ENCODE data around the gene MRPS34.
"Not testable (repeated sequence)": the region's sequence is repeated elsewhere in the genome, so short reads cannot be mapped to it uniquely, and the experiment has no call there.

The MRPS34 gene

DNA sequence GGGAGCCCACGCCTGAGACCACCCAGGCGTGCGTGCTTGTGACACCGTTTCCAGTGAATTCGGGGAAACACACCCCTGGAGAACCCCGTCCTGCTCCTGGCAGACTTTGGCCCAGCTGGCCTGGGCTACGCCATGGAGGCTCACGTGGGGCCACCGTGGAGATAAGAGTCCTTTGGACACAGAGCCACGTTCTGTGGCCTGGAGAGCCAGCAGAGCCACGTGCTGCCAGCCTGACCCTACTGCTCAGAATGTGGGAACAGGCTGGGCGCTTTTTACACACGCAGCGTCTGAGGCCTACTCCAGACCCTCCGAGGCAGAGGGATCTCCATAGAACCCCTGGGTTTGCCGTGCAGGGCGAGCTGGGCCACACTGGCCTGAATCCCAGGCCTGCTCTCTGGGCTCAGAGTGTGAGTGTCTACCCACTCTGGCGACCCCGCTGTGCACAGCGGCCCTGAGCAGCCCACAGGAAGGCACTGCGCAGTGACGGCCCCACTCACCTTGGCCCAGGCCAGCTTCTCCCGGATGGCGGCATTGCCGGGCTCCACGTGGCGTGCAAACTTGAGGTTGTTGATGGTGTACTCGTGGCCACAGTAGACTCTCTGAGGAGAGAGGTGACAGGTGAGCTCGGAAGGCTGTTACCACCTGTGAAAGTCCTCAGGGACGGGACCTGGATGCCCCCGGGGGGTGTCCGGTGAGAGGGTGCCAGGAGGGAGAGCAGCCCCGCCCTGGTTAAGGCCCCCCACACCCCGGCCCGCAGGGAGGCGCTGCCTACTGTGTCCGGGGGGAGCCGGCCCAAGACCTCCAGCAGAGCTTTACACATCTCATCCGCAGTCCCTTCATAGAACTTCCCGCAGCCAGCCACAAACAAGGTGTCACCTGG lies 43.7 kb upstream of the MRPS34 start:
- no peaks in the 10 kb centered on the region for H3K9me3 ChIP-seq
- H3K27me3 ChIP-seq = no peaks in the 10 kb centered on the region
- no peak overlapping the region for H3K9ac ChIP-seq
- no peak for TF ChIP-seq Cebpa-rat (IDR thresholded peaks at IDR 0.05)
- no peak overlapping the region for H3K4me3 ChIP-seq
- H3K27ac ChIP-seq = no peak overlapping the region
- peaks cover 9% of the 10 kb centered on the region; the same call in 1 of the 2 replicates for H3K4me1 ChIP-seq
- no peak overlapping the region for H3K4me2 ChIP-seq
- H3K36me3 ChIP-seq = peaks cover 73% of the 10 kb centered on the region
- H4K20me1 ChIP-seq = peaks cover 10% of the 10 kb centered on the region; the same call in 1 of the 2 replicates

DNA sequence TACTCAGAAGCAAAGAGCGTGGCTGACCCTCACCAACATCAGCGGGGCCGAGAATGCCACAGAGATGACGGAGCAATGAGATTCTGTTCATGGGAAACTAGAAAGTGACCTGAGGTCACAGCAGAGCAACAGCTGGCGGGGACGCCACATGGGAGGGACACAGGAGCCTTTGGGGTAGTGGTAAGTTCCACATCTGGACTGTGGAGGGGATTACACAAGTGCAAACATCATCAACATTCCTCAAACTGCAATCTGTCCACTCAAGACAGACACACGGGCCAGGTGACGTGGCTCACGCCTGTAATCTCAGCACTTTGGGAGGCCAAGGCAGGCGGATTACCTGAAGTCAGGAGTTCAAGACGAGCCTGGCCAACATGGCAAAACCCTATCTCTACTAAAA lies 42.5 kb upstream of the MRPS34 start:
- Histone ChIP-seq H3K27ac (no peak overlapping the region), H3K9ac (no peak overlapping the region), H4K20me1 (0 out of 2 replicates have a peak, but pooled peaks cover 2% of the 10 kb centered on the region), H3K27me3 (no peaks in the 10 kb centered on the region), H3K4me3 (no peak overlapping the region), H3K4me2 (no peak overlapping the region), H3K36me3 (peaks cover 74% of the 10 kb centered on the region), H3K9me3 (no peaks in the 10 kb centered on the region), H3K4me1 (peaks cover 9% of the 10 kb centered on the region; the same call in 1 of the 2 replicates)
- TF ChIP-seq Cebpa-rat (IDR thresholded peaks at IDR 0.05) = no peak

GRCh38 chr16:1812732-1813163 lies 39.8 kb upstream of the MRPS34 start:
- H3K27me3 ChIP-seq = no peaks in the 10 kb centered on the region
- H3K4me2 ChIP-seq = 0 out of 2 replicates have a peak overlapping the region, but pooled peaks have one; percentile 4
- H3K27ac ChIP-seq = no peak overlapping the region
- peaks cover 9% of the 10 kb centered on the region; the same call in 1 of the 2 replicates for H3K4me1 ChIP-seq
- no peak overlapping the region for H3K4me3 ChIP-seq
- H3K9ac ChIP-seq = no peak overlapping the region
- no peaks in the 10 kb centered on the region for H3K9me3 ChIP-seq
- no peak for TF ChIP-seq Cebpa-rat (IDR thresholded peaks at IDR 0.05)
- H3K36me3 ChIP-seq = peaks cover 72% of the 10 kb centered on the region
- 0 out of 2 replicates have a peak, but pooled peaks cover 5% of the 10 kb centered on the region for H4K20me1 ChIP-seq

GRCh38 chr16:1810536-1810935 lies 37.6 kb upstream of the MRPS34 start:
- Histone ChIP-seq H3K9ac (no peak overlapping the region), H3K27ac (no peak overlapping the region)
- no peak for TF ChIP-seq Cebpa-rat (IDR thresholded peaks at IDR 0.05)

DNA sequence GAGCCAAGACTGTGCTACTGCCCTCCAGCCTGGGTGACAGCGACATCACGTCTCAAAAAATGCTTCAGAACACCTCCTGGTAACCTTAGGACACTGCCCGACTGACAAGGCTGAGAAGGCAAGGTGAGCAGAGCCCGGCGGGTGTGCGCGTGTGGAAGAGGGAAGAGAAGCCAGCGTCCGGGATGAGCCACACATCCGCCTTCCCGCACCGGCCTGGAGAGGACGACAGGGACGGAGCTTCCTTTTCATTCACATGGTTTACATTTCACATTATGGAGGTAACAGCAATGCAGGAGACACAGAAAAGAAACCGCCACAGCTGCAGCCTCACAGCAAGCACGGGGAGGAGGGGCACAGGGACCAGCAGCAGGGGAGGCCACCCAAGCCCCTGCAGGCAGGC lies 37.2 kb upstream of the MRPS34 start:
- Histone ChIP-seq H3K27ac (no peak overlapping the region), H3K4me3 (no peak overlapping the region), H3K4me2 (no peak overlapping the region), H3K36me3 (peaks cover 70% of the 10 kb centered on the region), H3K9ac (no peak overlapping the region), H3K4me1 (peaks cover 11% of the 10 kb centered on the region; the same call in 1 of the 2 replicates), H3K27me3 (no peaks in the 10 kb centered on the region), H4K20me1 (0 out of 2 replicates have a peak, but pooled peaks cover 5% of the 10 kb centered on the region), H3K9me3 (no peaks in the 10 kb centered on the region)
- TF ChIP-seq Cebpa-rat (IDR thresholded peaks at IDR 0.05) = no peak

More at GRCh38 chr16:1810536-1810935, 37.6 kb upstream of the MRPS34 start:
- H4K20me1 ChIP-seq = 0 out of 2 replicates have a peak, but pooled peaks cover 5% of the 10 kb centered on the region
- no peak overlapping the region for H3K4me3 ChIP-seq
- no peak overlapping the region for H3K4me2 ChIP-seq
- H3K36me3 ChIP-seq = peaks cover 70% of the 10 kb centered on the region
- H3K27me3 ChIP-seq = no peaks in the 10 kb centered on the region
- no peaks in the 10 kb centered on the region for H3K9me3 ChIP-seq
- H3K4me1 ChIP-seq = peaks cover 9% of the 10 kb centered on the region; the same call in 1 of the 2 replicates

GRCh38 chr16:1809281-1809801 lies 36.4 kb upstream of the MRPS34 start:
- H3K36me3 ChIP-seq = peaks cover 76% of the 10 kb centered on the region
- no peaks in the 10 kb centered on the region for H3K9me3 ChIP-seq
- peaks cover 18% of the 10 kb centered on the region; the same call in 1 of the 2 replicates for H3K4me1 ChIP-seq
- no peak overlapping the region for H3K27ac ChIP-seq
- H3K27me3 ChIP-seq = no peaks in the 10 kb centered on the region
- H3K4me3 ChIP-seq = no peak overlapping the region
- H4K20me1 ChIP-seq = 0 out of 2 replicates have a peak, but pooled peaks cover 5% of the 10 kb centered on the region
- no peak overlapping the region for H3K9ac ChIP-seq
- H3K4me2 ChIP-seq = no peak overlapping the region
- TF ChIP-seq Cebpa-rat (IDR thresholded peaks at IDR 0.05) = no peak

DNA sequence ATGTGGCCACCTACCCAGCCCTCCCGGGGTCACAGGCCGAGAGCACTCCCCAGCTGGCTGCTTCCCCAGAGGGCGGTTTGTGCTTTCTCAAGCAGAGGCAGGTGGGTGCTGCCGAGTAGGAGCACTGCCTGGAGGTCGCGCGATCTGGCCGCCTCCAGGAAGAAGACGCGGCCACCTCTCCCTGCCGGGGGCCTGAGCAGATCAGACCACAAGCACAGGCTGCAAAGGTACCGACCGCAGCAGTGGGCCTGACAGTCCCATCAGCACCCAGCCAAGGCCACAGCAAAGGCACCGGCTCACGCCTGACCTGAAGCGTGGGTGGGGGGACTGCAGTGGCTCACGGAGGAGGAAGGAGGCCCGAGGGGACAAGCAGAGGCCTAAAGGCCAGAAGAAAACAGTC lies 35.8 kb upstream of the MRPS34 start:
- H3K36me3 ChIP-seq = peaks cover 72% of the 10 kb centered on the region
- H4K20me1 ChIP-seq = 0 out of 2 replicates have a peak, but pooled peaks cover 5% of the 10 kb centered on the region
- H3K4me2 ChIP-seq = no peak overlapping the region
- H3K9ac ChIP-seq = no peak overlapping the region
- H3K4me1 ChIP-seq = peaks cover 18% of the 10 kb centered on the region; the same call in 1 of the 2 replicates
- no peak for TF ChIP-seq Cebpa-rat (IDR thresholded peaks at IDR 0.05)
- H3K4me3 ChIP-seq = no peak overlapping the region
- no peaks in the 10 kb centered on the region for H3K9me3 ChIP-seq
- no peak overlapping the region for H3K27ac ChIP-seq
- H3K27me3 ChIP-seq = no peaks in the 10 kb centered on the region

DNA sequence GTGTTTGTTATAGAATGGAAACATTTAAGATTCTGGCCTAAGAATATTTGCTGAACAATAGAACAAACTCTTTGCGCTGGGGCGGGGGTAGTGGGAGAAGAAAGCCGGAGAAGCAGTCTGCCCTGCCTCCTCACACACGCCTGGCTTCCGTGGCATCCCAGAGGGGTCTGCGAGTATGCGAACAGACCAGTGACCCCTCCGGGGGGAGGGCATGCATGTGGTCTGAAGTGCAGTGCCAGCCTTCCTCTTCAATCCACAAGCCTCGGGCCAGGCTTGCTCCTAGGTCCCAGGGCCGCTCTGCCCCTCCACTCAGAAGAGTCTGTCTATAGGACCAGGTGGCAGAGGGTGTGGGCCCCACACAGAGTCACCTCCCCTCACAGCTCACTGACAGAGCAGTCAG lies 34.7 kb upstream of the MRPS34 start:
- Histone ChIP-seq H3K4me1 (peaks cover 14% of the 10 kb centered on the region; the same call in 1 of the 2 replicates), H3K4me2 (no peak overlapping the region), H4K20me1 (0 out of 2 replicates have a peak, but pooled peaks cover 5% of the 10 kb centered on the region), H3K27me3 (no peaks in the 10 kb centered on the region), H3K9me3 (no peaks in the 10 kb centered on the region), H3K36me3 (peaks cover 71% of the 10 kb centered on the region), H3K4me3 (no peak overlapping the region), H3K27ac (no peak overlapping the region), H3K9ac (no peak overlapping the region)
- TF ChIP-seq Cebpa-rat (IDR thresholded peaks at IDR 0.05) = no peak

- Histone ChIP-seq H3K27ac (no peak overlapping the region), H3K9ac (no peak overlapping the region), H3K9me3 (peaks cover 33% of the 10 kb centered on the region), H3K4me2 (no peak overlapping the region), H3K27me3 (no peaks in the 10 kb centered on the region), H3K36me3 (peaks cover 37% of the 10 kb centered on the region), H3K4me1 (peaks cover 9% of the 10 kb centered on the region; the same call in 1 of the 2 replicates), H3K4me3 (no peak overlapping the region), H4K20me1 (no peaks in the 10 kb centered on the region)
- no peak for TF ChIP-seq Cebpa-rat (IDR thresholded peaks at IDR 0.05)
These were observed 27.8 kb upstream of the MRPS34 start for GRCh38 chr16:1800701-1801100.

- not testable (repeated sequence) for H3K27ac ChIP-seq, H3K4me2 ChIP-seq, H3K4me1 ChIP-seq, H3K4me3 ChIP-seq, H3K27me3 ChIP-seq, H4K20me1 ChIP-seq, H3K9ac ChIP-seq
- H3K36me3 ChIP-seq = peaks cover 22% of the 10 kb centered on the region
- peaks cover 33% of the 10 kb centered on the region for H3K9me3 ChIP-seq
These were observed 26.3 kb upstream of the MRPS34 start for GRCh38 chr16:1799263-1799662.
